Prostate gland (tissue), 2 donors: ENCODE data around the gene ITGAV.

Experiments used
- POLR2A ChIP-seq: fragments of 450-650 bp; IDR thresholded peaks from one replicate; pipeline ENCODE4 v1.6.1; 2016; ENCODE audit warnings: antibody characterized with exemption, mild to moderate bottlenecking
- POLR2AphosphoS5 ChIP-seq: sonication (generic); formaldehyde crosslinking; IDR thresholded peaks from one replicate; pipeline ENCODE4 v1.6.1; 2017; ENCODE audit warnings: antibody characterized with exemption
- TF ChIP-seq, protein P1 (sequence below), 4 experiments: fragments of 200-600 bp in 2 of 4; fragments of 450-650 bp in 2 of 4; sonication (generic) in 2 of 4; IDR thresholded peaks; 1 replicate in 3 of 4; 2 replicates in 1 of 4; pipeline ENCODE4 v1.5.1; 2016 to 2019; ENCODE audit warnings: antibody characterized with exemption in 4 of 4, mild to moderate bottlenecking in 2 of 4, moderate library complexity in 2 of 4

DNA sequence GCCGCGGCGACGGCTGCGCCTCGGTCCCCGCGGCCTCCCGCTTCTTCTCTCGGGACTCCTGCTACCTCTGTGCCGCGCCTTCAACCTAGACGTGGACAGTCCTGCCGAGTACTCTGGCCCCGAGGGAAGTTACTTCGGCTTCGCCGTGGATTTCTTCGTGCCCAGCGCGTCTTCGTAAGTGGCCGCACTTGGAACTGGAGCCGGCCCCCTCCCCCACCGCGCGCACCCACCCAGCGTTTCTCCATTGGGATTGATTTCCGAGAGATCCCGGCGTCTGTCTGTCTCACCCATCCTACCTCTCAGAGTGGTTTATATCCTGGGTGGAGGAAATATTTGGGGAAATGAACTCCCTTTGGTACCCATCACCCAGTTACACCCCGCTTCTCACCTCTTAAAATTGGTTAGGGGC lies 498 bp downstream of the ITGAV start:
- TF ChIP-seq, protein P1, sequence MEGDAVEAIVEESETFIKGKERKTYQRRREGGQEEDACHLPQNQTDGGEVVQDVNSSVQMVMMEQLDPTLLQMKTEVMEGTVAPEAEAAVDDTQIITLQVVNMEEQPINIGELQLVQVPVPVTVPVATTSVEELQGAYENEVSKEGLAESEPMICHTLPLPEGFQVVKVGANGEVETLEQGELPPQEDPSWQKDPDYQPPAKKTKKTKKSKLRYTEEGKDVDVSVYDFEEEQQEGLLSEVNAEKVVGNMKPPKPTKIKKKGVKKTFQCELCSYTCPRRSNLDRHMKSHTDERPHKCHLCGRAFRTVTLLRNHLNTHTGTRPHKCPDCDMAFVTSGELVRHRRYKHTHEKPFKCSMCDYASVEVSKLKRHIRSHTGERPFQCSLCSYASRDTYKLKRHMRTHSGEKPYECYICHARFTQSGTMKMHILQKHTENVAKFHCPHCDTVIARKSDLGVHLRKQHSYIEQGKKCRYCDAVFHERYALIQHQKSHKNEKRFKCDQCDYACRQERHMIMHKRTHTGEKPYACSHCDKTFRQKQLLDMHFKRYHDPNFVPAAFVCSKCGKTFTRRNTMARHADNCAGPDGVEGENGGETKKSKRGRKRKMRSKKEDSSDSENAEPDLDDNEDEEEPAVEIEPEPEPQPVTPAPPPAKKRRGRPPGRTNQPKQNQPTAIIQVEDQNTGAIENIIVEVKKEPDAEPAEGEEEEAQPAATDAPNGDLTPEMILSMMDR (IDR thresholded peaks at IDR 0.05), result peak in 1 of 4 experiments; percentile 13
- no peak for TF ChIP-seq POLR2A
- TF ChIP-seq POLR2AphosphoS5, result no peak
